HG03439 (cell line): ENCODE results near the gene NXPE4.
"Not testable (repeated sequence)": the region's sequence is repeated elsewhere in the genome, so short reads cannot be mapped to it uniquely, and the experiment has no call there.

Source experiments
- ATAC-seq: cut with Tn5 transposase; IDR thresholded peaks from one replicate; pipeline ENCODE4 v1.9.1; 2021; ENCODE audit warnings: mild to moderate bottlenecking, moderate library complexity; ENCODE audit not compliant: unreplicated experiment

The NXPE4 gene

GRCh38 chr11:114595571-114595970, at the start of gene NXPE4:
Gene NXPE4, minus strand, starts transcription at chr11:114595786. Its CDS starts 1,027 bp downstream, at chr11:114594759.
- ATAC-seq: no peak

DNA sequence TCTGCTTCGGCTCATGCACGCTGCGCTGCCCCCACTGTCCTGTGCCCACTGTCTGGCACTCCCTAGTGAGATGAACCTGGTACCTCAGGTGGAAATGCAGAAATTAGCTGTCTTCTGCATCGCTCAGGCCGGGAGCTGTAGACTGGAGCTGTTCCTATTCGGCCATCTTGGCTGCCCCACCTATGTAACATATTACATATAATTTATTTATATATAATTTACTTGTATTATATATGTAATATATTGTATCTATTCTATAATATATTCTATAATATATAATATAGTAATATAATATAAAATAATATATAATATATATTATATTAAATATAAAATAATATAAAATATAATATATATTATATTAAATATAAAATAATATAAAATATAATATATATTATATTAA, 43.9 kb upstream of the NXPE4 start:
- not testable (repeated sequence) for ATAC-seq

GRCh38 chr11:114631445-114631965, 35.9 kb upstream of the NXPE4 start:
- ATAC-seq: not testable (repeated sequence)

- ATAC-seq: no peak
These were observed 29.7 kb upstream of the NXPE4 start for GRCh38 chr11:114625294-114625693.

GRCh38 chr11:114624455-114625207, 29.0 kb upstream of the NXPE4 start:
- no peak for ATAC-seq

GRCh38 chr11:114623720-114624119, 28.1 kb upstream of the NXPE4 start:
- ATAC-seq: no peak

DNA sequence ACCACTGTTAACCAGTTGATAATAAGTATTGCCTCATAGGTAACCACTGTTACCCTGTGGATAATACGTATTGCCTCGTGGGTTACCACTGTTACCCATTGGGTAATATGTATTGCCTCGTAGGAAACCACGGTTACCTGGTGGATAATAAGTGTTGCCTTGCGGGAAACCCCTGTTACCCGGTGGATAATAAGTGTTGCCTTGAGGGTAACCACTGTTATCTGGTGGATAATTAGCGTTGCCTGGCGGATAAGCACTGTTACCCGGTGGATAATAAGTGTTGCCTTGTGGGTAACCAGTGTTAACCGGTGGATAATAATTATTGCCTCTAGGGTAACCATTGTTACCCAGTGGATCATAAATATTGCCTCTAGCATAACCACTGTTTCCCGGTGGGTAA, 27.3 kb upstream of the NXPE4 start:
- no peak for ATAC-seq

GRCh38 chr11:114621950-114622809, 26.6 kb upstream of the NXPE4 start:
- ATAC-seq: no peak

- no peak for ATAC-seq
These were observed 25.5 kb upstream of the NXPE4 start for GRCh38 chr11:114621072-114621471.

- no peak for ATAC-seq
These were observed 24.1 kb upstream of the NXPE4 start for GRCh38 chr11:114619659-114620173.

DNA sequence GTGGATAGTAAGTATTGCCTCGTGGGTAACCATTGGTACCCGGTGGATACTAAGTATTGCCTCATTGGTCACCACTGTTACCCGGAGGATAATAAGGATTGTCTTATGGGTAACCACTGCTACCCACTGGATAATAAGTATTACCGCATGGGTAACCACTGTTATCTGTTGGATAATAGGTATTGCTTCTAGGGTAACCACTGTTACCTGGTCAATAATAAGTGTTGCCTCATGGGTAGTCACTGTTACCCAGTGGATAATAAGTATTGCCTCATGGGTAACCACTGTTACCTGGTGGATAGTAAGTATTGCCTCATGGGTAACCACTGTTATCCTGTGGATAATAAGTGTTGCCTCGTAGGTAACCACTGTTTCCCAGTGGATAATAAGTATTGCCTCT, 22.6 kb upstream of the NXPE4 start:
- no peak for ATAC-seq

DNA sequence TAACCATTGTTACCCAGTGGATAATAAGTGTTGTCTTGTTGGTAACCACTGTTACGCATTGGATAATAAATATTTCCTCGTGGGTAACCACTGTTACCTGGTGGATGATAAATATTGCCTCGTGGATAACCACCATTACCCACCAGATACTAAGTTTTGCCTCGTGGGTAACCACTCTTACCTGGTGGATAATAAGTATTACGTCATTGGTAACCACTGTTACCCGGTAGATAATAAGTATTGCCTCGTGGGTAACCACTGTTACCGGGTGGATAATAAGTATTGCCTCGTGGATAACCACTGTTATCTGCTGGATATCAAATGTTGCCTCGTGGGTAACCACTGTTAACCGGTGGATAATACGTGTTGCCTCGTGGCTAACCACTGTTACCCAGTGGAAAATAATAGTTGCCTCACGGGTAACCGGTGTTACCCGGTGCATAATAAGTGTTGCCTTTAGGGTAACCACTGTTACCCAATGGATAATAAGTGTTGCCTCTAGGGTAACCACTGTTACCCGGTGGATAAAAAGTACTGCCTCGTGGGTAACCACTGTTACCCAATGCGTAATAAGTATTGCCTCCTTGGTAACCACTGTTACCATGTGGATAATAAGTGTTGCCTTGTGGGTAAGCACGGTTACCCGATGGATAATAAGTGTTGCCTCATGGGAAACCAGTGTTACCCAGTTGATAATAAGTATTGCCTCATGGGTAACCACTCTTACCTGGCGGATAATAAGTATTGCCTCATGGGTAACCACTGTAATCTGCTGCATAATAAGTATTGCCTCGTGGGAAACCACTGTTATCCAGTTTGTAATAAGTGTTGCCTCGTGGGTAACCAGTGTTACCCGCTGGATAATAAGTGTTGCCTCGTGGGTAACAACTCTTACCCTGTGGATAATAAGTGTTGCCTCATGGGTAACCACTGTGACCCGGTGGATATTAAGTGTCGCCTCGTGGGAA, 21.9 kb upstream of the NXPE4 start:
- no peak for ATAC-seq

- ATAC-seq: no peak
These were observed 20.9 kb upstream of the NXPE4 start for GRCh38 chr11:114616516-114616915.

GRCh38 chr11:114615448-114616361, 20.1 kb upstream of the NXPE4 start:
- no peak for ATAC-seq

- ATAC-seq: no peak
These were observed 18.6 kb upstream of the NXPE4 start for GRCh38 chr11:114614127-114614720.

- not testable (repeated sequence) for ATAC-seq
These were observed 17.5 kb upstream of the NXPE4 start for GRCh38 chr11:114613094-114613493.

DNA sequence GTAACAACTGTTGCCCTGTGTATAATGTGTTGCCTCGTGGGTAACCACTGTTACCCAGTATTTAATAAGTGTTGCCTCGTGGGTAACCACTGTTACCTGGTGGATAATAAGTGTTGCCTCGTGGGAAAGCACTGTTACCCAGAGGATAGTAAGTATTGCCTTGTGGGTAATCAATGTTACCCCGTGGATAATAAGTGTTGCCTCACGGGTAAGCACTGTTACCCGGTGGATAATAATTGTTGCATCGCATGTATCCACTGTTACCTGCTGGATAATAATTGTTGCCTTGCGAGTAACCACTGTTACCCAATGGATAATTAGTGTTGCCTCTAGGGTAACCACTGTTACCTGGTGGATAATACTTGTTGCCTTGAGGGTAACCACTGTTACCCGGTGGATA, 17.1 kb upstream of the NXPE4 start:
- ATAC-seq: no peak

- ATAC-seq: not testable (repeated sequence)
These were observed 16.6 kb upstream of the NXPE4 start for GRCh38 chr11:114612199-114612598.
